GM12872 (cell line): ENCODE measurements around the gene AGBL4.

Experiments
- CTCF ChIP-seq: IDR thresholded peaks from 3 replicates; pipeline ENCODE4 v1.5.1; 2011; ENCODE audit warnings: low read depth, mild to moderate bottlenecking, low read length, moderate library complexity; ENCODE audit not compliant: insufficient read depth

The AGBL4 gene

GRCh38 chr1:48977273-48977672 lies 1046.5 kb downstream of the AGBL4 start:
- TF ChIP-seq CTCF = no peak

- no peak for TF ChIP-seq CTCF
Observed at GRCh38 chr1:48969971-48970370, 1053.8 kb downstream of the AGBL4 start.

GRCh38 chr1:48967318-48967717 lies 1056.4 kb downstream of the AGBL4 start:
- no peak for TF ChIP-seq CTCF

- TF ChIP-seq CTCF = no peak
Observed at GRCh38 chr1:48966583-48966982, 1057.2 kb downstream of the AGBL4 start.

GRCh38 chr1:48960320-48960719 lies 1063.4 kb downstream of the AGBL4 start:
- no peak for TF ChIP-seq CTCF

GRCh38 chr1:48955774-48956173 lies 1068.0 kb downstream of the AGBL4 start:
- no peak for TF ChIP-seq CTCF

GRCh38 chr1:48953617-48954016 lies 1070.1 kb downstream of the AGBL4 start:
- no peak for TF ChIP-seq CTCF

- no peak for TF ChIP-seq CTCF
Observed at GRCh38 chr1:48948562-48948961, 1075.2 kb downstream of the AGBL4 start.
